WI38 (cell line): ENCODE results near the gene TPST2.

Experiments
- H3K4me3 ChIP-seq: 2 replicates; pipeline ENCODE4 v1.5.1; 2011; ENCODE audit warnings: low read depth, mild to moderate bottlenecking, control low read depth, low read length
- CTCF ChIP-seq: IDR thresholded peaks from 2 replicates; pipeline ENCODE4 v1.5.1; 2012; ENCODE audit warnings: low read depth, mild to moderate bottlenecking, control low read depth, low read length

Gene TPST2

GRCh38 chr22:26486394-26486793, 103.5 kb downstream of the TPST2 start:
- H3K4me3 ChIP-seq = no peak overlapping the region
- TF ChIP-seq CTCF = no peak

- H3K4me3 ChIP-seq = no peak overlapping the region
- TF ChIP-seq CTCF = no peak
These were observed 104.0 kb downstream of the TPST2 start for GRCh38 chr22:26485806-26486390.

- no peak for TF ChIP-seq CTCF
- no peak overlapping the region for H3K4me3 ChIP-seq
These were observed 104.9 kb downstream of the TPST2 start for GRCh38 chr22:26485013-26485412.

GRCh38 chr22:26484360-26484706, 105.6 kb downstream of the TPST2 start:
- TF ChIP-seq CTCF = no peak

GRCh38 chr22:26483439-26484359, 106.2 kb downstream of the TPST2 start, which contains the start of the genes HPS4 and SRRD:
HPS4 (minus strand) TSS chr22:26483783; CDS start chr22:26481762, 2,021 bp downstream.
SRRD (plus strand) TSS chr22:26483877; CDS start chr22:26483891, 14 bp downstream.
- no peak for TF ChIP-seq CTCF
- peak within 1 kb of the TSS; percentile 94 for H3K4me3 ChIP-seq

More at GRCh38 chr22:26484360-26484706, 105.6 kb downstream of the TPST2 start:
- H3K4me3 ChIP-seq = peak overlapping the region; percentile 94

- TF ChIP-seq CTCF = no peak
- peak overlapping the region; percentile 94 for H3K4me3 ChIP-seq
These were observed 106.9 kb downstream of the TPST2 start for GRCh38 chr22:26483043-26483438.

DNA sequence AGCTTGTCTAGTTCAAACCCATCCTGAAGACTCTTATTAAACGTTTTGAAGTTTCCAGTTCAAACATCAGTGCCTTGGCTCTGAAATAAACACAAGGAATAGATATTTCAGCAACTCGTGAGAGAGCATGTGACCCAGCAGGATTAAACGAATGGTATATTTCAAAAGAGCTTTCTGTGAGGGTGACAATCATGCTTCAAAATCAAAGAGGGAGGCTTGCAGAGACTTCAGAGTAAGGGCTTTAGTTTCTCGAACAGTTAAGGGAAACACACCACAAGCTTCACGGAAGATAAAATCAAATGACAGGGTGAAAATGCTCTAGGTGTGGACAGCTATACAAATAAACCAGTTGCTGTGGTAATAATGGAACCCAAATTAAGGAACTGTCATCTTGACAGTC, 107.8 kb downstream of the TPST2 start:
- H3K4me3 ChIP-seq = no peak overlapping the region
- no peak for TF ChIP-seq CTCF
